Ovary (tissue), 9 donors: ENCODE measurements around the gene CSF2. TPM values are rescaled to one million over a fixed set of nuclear protein-coding genes. Genes with fewer than 3 reads are reported as not detected.
A peak's percentile ranks its signal among the peaks of the same experiment; 100 is the strongest.

Experiments used
- DNase-seq, 5 donors: peaks; one replicate each; pipeline ENCODE4 v3.0.0-alpha.2; 2019 to 2020
- H3K27ac ChIP-seq, 2 donors: fragments of 200-600 bp; one replicate each; pipeline versions ENCODE4 v1.5.1 to v1.8.0; 2019 to 2022
- H3K27me3 ChIP-seq: fragments of 200-600 bp; one replicate; pipeline ENCODE4 v1.8.0; 2022
- H3K36me3 ChIP-seq: fragments of 200-600 bp; sonication (generic); one replicate; pipeline ENCODE4 v1.5.1; 2019
- H3K4me1 ChIP-seq: one replicate; pipeline ENCODE4 v1.8.1; 2013; ENCODE audit warnings: mild to moderate bottlenecking, moderate library complexity; ENCODE audit not compliant: insufficient read depth
- H3K4me3 ChIP-seq: fragments of 200-600 bp; sonication (generic); one replicate; pipeline ENCODE4 v1.5.1; 2017
- H3K9me3 ChIP-seq, 2 donors: fragments of 200-600 bp in 1 of 2; sonication (generic) in 1 of 2; one replicate each; pipeline versions ENCODE4 v1.5.1 to v1.8.1; 2013 to 2019; ENCODE audit warnings: mild to moderate bottlenecking in 1 of 2, moderate library complexity in 1 of 2
- CTCF ChIP-seq, 3 donors: fragments of 450-650 bp in 2 of 3; fragments of 200-600 bp in 1 of 3; IDR thresholded peaks; one replicate each; pipeline versions ENCODE4 v1.5.1 to v1.8.0; 2016 to 2022; ENCODE audit warnings: antibody characterized with exemption in 3 of 3, mild to moderate bottlenecking in 1 of 3
- EP300 ChIP-seq: sonication (generic); formaldehyde crosslinking; IDR thresholded peaks from one replicate; pipeline ENCODE4 v1.6.1; 2017; ENCODE audit warnings: antibody characterized with exemption
- POLR2A ChIP-seq: fragments of 450-650 bp; IDR thresholded peaks from one replicate; pipeline ENCODE4 v1.6.1; 2017; ENCODE audit warnings: antibody characterized with exemption, mild to moderate bottlenecking, moderate library complexity
- WGBS, 3 donors: extraction: QIAGEN DNeasy Blood & Tissue Kit in 1 of 3; methylation state at CpG; one replicate each; pipeline versions ENCODE4 v1.1.5 to v1.1.7; 2013 to 2017; 5-methylcytosine and 5-hydroxymethylcytosine counted together
- intact Hi-C, 4 donors: fragments of 100-400 bp; cut with DNase I; formaldehyde crosslinking; loops; one replicate each; pipeline versions ENCODE4 v1.11.0 to v1.15.1; 2022 to 2023
- polyA plus RNA-seq, 2 donors: library from polyadenylated mRNA; stranded (reverse); fragments of 200-250 nt in 1 of 2; fragments of 350-450 nt in 1 of 2; fragmentation: Illumina TruSeq in 1 of 2; extraction: RNeasy Lipid Tissue Mini Kit (QIAGEN cat#74804) in 1 of 2; gene quantifications; one replicate each; pipeline ENCODE4 v1.2.3, GENCODE V29; 2013 to 2014
- total RNA-seq, 7 donors: library from RNA; depleted of rRNA in 2 of 7; stranded (reverse); fragments of >200 nt in 2 of 7; fragmentation: NEBNext Ultra II Directional in 3 of 7; extraction: Animal tissue kit (Norgen Biotek cat#: 25700) in 3 of 7; gene quantifications; one replicate each; pipeline versions ENCODE4 v1.1.0 to v1.2.4, GENCODE V29; 2016 to 2023
- donor health status: DM: no; HTN: no; CAD: no; lungs with moderate emphysema.
- donor health status: DM: no; HTN: no; CAD: no.
- donor health status: Bipolar disorder and iron deficiency.
- donor health status: DM: yes; HTN: yes; CAD: no.
- donor health status: DM: no; HTN: no; CAD: no.
- donor health status: DM: yes; HTN: yes; CAD: no.

The CSF2 gene
- total and polyA plus RNA-seq, 9 donors: 0.28 TPM; not detected in 8

- Histone ChIP-seq H3K27ac (no peak overlapping the region), H3K36me3 (no peaks in the 10 kb centered on the region), H3K27me3 (no peaks in the 10 kb centered on the region), H3K9me3 (no peaks in the 10 kb centered on the region), H3K4me1 (no peaks in the 10 kb centered on the region), H3K4me3 (no peak overlapping the region)
- TF ChIP-seq EP300: no peak
- no peak for TF ChIP-seq CTCF (IDR thresholded peaks at IDR 0.05)
- TF ChIP-seq POLR2A: no peak
- intact Hi-C loops: no loop called here
- DNase-seq: peak in 1 of 5 donors; percentile 7
- 77 to 88% (median 77%) methylated on average over 4 to 5 of the region's 5 CpGs for WGBS, 3 donors
These were observed 47.0 kb upstream of the CSF2 start for GRCh38 chr5:132026516-132027008.

- no peak overlapping the region for H3K27ac ChIP-seq
- WGBS, 3 donors: 80 to 96% (median 80%) methylated on average over 2 of the region's 2 CpGs
- TF ChIP-seq CTCF (IDR thresholded peaks at IDR 0.05): no peak
- no peak for TF ChIP-seq POLR2A
- no peak for TF ChIP-seq EP300
- H3K9me3 ChIP-seq: no peaks in the 10 kb centered on the region
- H3K4me3 ChIP-seq: no peak overlapping the region
- intact Hi-C loops: no loop called here
- H3K4me1 ChIP-seq: no peaks in the 10 kb centered on the region
- H3K36me3 ChIP-seq: no peaks in the 10 kb centered on the region
- H3K27me3 ChIP-seq: no peaks in the 10 kb centered on the region
- peak in 1 of 5 donors; percentile 13 for DNase-seq
These were observed 46.6 kb upstream of the CSF2 start for GRCh38 chr5:132027027-132027426.

GRCh38 chr5:132029609-132030330 is 43.8 kb upstream of the CSF2 start:
- H3K4me3 ChIP-seq: no peak overlapping the region
- no peak for TF ChIP-seq CTCF (IDR thresholded peaks at IDR 0.05)
- TF ChIP-seq POLR2A: no peak
- no peak for TF ChIP-seq EP300
- intact Hi-C loops: no loop called here
- no peak for DNase-seq
- no peak overlapping the region for H3K27ac ChIP-seq
- no peaks in the 10 kb centered on the region for H3K27me3 ChIP-seq
- no peaks in the 10 kb centered on the region for H3K4me1 ChIP-seq
- no peaks in the 10 kb centered on the region for H3K9me3 ChIP-seq
- 48 to 61% (median 49%) methylated on average over 4 of the region's 4 CpGs for WGBS, 3 donors
- H3K36me3 ChIP-seq: no peaks in the 10 kb centered on the region

GRCh38 chr5:132030610-132031009 is 43.0 kb upstream of the CSF2 start:
- H3K4me1 ChIP-seq: no peaks in the 10 kb centered on the region
- intact Hi-C loops: no loop called here
- TF ChIP-seq EP300 (no peak), CTCF (IDR thresholded peaks at IDR 0.05) (no peak), POLR2A (no peak)
- DNase-seq: no peak
- no peak overlapping the region for H3K27ac ChIP-seq
- no peaks in the 10 kb centered on the region for H3K27me3 ChIP-seq
- no peak overlapping the region for H3K4me3 ChIP-seq
- 89 to 96% (median 93%) methylated on average over 2 of the region's 2 CpGs for WGBS, 3 donors
- no peaks in the 10 kb centered on the region for H3K9me3 ChIP-seq
- no peaks in the 10 kb centered on the region for H3K36me3 ChIP-seq
